ENCODE data around the gene NCOA7.

The NCOA7 gene

GRCh38 chr6:125839471-125839870 is 48.7 kb downstream of the NCOA7 start:
- no peak overlapping the region for H2AFZ ChIP-seq (ENCODE audit: low read length)
- no peaks in the 10 kb centered on the region for H3K27me3 ChIP-seq (replicated peaks; ENCODE audit: insufficient read depth, low read length)
- no peaks in the 10 kb centered on the region for H3K4me1 ChIP-seq (ENCODE audit: low read length)
- no peak overlapping the region for H3K9ac ChIP-seq (ENCODE audit: low read length)
- no peak for DNase-seq
- no peaks in the 10 kb centered on the region for H3K9me3 ChIP-seq (replicated peaks; ENCODE audit: insufficient read depth, low read length)
- H3K27ac ChIP-seq (ENCODE audit: low read length) = no peak overlapping the region
- H3F3A ChIP-seq (ENCODE audit: insufficient read depth, low read length) = no peaks in the 10 kb centered on the region
- TF ChIP-seq EZH2phosphoT487 (IDR thresholded peaks at IDR 0.05; ENCODE audit: low read length) = no peak
- no peak for TF ChIP-seq CTCF (IDR thresholded peaks at IDR 0.05; ENCODE audit: low read length)
- no peak for TF ChIP-seq EZH2 (optimal IDR thresholded peaks at IDR 0.05; ENCODE audit: low read depth, low read length)
- H3K79me2 ChIP-seq (ENCODE audit: low read length) = no peaks in the 10 kb centered on the region
- H3K4me2 ChIP-seq (ENCODE audit: low read depth, low read length) = no peak overlapping the region
- H3K9me2 ChIP-seq (replicated peaks; ENCODE audit: insufficient read depth, low read length) = no peaks in the 10 kb centered on the region
- no peaks in the 10 kb centered on the region for H3K36me3 ChIP-seq (replicated peaks; ENCODE audit: insufficient read depth, low read length)
- no peaks in the 10 kb centered on the region for H4K20me1 ChIP-seq (ENCODE audit: insufficient read depth, low read length)
- H3K4me3 ChIP-seq (ENCODE audit: low read length) = no peak overlapping the region

GRCh38 chr6:125839879-125840278 is 49.1 kb downstream of the NCOA7 start:
- no peak overlapping the region for H3K9ac ChIP-seq (ENCODE audit: low read length)
- H3K79me2 ChIP-seq (ENCODE audit: low read length) = no peaks in the 10 kb centered on the region
- H3K9me2 ChIP-seq (replicated peaks; ENCODE audit: insufficient read depth, low read length) = no peaks in the 10 kb centered on the region
- no peak overlapping the region for H3K27ac ChIP-seq (ENCODE audit: low read length)
- no peak overlapping the region for H3K4me3 ChIP-seq (ENCODE audit: low read length)
- H4K20me1 ChIP-seq (ENCODE audit: insufficient read depth, low read length) = no peaks in the 10 kb centered on the region
- no peaks in the 10 kb centered on the region for H3K4me1 ChIP-seq (ENCODE audit: low read length)
- no peaks in the 10 kb centered on the region for H3K27me3 ChIP-seq (replicated peaks; ENCODE audit: insufficient read depth, low read length)
- H3K36me3 ChIP-seq (replicated peaks; ENCODE audit: insufficient read depth, low read length) = no peaks in the 10 kb centered on the region
- no peak overlapping the region for H2AFZ ChIP-seq (ENCODE audit: low read length)
- TF ChIP-seq CTCF (IDR thresholded peaks at IDR 0.05; ENCODE audit: low read length) (no peak), EZH2 (optimal IDR thresholded peaks at IDR 0.05; ENCODE audit: low read depth, low read length) (no peak)
- no peaks in the 10 kb centered on the region for H3F3A ChIP-seq (ENCODE audit: insufficient read depth, low read length)
- no peak overlapping the region for H3K4me2 ChIP-seq (ENCODE audit: low read depth, low read length)
- no peak for DNase-seq
- no peaks in the 10 kb centered on the region for H3K9me3 ChIP-seq (replicated peaks; ENCODE audit: insufficient read depth, low read length)

- no peaks in the 10 kb centered on the region for H3K79me2 ChIP-seq (ENCODE audit: low read length)
- H3F3A ChIP-seq (ENCODE audit: insufficient read depth, low read length) = no peaks in the 10 kb centered on the region
- no peaks in the 10 kb centered on the region for H3K9me3 ChIP-seq (replicated peaks; ENCODE audit: insufficient read depth, low read length)
- no peaks in the 10 kb centered on the region for H4K20me1 ChIP-seq (ENCODE audit: insufficient read depth, low read length)
- no peak for TF ChIP-seq EZH2phosphoT487 (IDR thresholded peaks at IDR 0.05; ENCODE audit: low read length)
- no peak for TF ChIP-seq CTCF (IDR thresholded peaks at IDR 0.05; ENCODE audit: low read length)
- TF ChIP-seq EZH2 (optimal IDR thresholded peaks at IDR 0.05; ENCODE audit: low read depth, low read length) = no peak
- H2AFZ ChIP-seq (ENCODE audit: low read length) = no peak overlapping the region
- no peak overlapping the region for H3K4me2 ChIP-seq (ENCODE audit: low read depth, low read length)
- H3K27me3 ChIP-seq (replicated peaks; ENCODE audit: insufficient read depth, low read length) = no peaks in the 10 kb centered on the region
- no peak for DNase-seq
- H3K4me3 ChIP-seq (ENCODE audit: low read length) = no peak overlapping the region
- H3K4me1 ChIP-seq (ENCODE audit: low read length) = no peaks in the 10 kb centered on the region
- H3K27ac ChIP-seq (ENCODE audit: low read length) = no peak overlapping the region
- H3K9me2 ChIP-seq (replicated peaks; ENCODE audit: insufficient read depth, low read length) = no peaks in the 10 kb centered on the region
- H3K9ac ChIP-seq (ENCODE audit: low read length) = no peak overlapping the region
- no peaks in the 10 kb centered on the region for H3K36me3 ChIP-seq (replicated peaks; ENCODE audit: insufficient read depth, low read length)
Measured at GRCh38 chr6:125841356-125842090, 50.8 kb downstream of the NCOA7 start.

All from MM.1S (cell line).